Fibroblast of the conjunctiva (primary cell): ENCODE data around the gene CMPK1.
A peak's percentile ranks its signal among the peaks of the same experiment; 100 is the strongest.

Experiments
- DNase-seq: peaks from one replicate; pipeline ENCODE4 v3.0.0-alpha.2; 2010; ENCODE audit warnings: low read depth

CMPK1 gene

DNA sequence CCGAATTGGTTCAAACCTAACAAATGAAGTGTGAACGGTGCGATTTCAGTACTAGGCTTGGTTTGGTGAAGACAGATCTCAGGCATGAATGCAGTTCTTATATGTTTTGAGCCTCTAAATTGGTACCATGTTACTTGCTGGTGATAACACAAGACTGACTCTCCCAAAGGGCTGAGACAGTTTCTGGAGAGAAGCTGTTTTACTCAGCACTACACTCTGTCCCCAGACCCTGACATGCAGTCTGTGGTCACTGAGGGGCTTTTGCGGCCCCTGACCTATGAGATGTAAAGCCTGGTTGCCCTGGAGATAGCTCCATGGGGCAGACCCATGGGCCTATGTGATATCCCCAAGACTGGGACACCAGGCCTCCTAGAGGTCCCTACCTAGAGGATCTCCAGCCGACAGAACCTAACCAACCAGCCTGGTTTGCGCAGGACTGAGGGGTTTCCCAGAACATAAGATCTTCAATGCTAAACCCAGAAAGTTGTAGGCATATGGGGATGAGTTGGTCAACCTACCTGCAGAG lies 63.1 kb downstream of the CMPK1 start:
- DNase-seq = no peak

DNA sequence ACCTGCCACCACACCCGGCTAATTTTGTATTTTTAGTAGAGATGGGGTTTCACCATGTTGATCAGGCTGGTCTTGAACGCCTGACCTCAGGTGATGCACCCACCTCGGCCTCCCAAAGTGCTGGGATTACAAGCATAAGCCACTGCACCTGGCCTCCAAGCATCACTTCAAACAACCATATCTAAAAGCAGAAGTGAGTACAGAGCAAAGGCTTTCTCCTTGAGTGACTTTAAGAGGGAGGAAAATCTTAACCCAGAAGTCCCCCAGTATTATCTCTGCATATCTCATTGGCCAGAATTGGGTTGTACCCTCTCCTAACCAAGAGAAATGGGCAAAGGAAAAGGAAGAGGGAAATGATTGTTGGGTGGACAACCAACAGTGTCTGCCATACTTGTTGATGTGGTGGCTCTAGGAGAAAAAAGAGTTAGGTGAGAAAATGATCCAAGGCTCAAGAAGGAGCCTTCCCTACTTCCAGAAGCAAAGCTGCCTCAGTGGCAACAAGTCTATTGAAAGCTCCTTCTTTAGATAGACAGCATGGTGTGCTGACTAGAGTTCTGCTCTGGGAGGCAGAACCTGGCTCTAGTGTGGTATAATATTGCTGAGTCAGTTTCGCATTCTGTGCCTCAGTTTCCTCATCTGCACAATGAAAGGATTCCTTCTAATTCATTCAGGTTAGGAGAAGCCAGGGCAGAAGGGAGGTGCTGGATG lies 65.7 kb downstream of the CMPK1 start:
- no peak for DNase-seq

DNA sequence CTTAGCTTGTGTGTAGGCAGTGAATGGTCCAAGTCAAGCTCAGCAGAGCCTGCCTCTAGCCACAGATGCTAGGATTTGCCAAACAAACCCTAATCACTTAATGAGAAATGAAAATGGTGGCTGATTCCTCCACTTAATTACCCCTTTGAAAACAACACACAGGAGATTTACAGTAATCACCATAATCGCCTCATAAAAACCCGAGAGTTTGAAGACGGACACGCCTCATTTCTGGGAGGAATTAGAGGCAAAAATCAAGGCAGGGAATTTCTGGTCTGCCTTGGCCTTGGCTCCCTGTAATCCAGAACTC lies 66.2 kb downstream of the CMPK1 start:
- DNase-seq = no peak

DNA sequence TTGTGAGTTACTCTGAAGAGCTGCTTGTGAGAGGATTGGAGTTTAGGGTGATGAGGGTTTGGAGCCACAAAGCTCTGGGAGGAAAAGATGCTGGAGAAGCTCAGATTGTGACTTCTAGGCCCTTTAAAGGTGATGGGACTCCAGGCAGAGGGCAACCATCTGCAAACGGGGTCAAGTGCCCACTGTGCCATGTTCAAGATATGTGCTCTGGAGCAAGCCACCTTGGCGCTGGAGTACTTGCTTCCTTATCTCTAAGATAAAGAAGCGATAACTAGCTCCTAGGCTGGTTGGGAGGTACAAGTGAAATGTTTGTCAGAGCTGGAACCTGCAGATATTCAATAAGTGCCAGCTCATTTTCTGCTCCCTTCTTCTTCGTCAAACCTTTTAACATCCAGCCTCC lies 68.2 kb downstream of the CMPK1 start:
- no peak for DNase-seq

DNA sequence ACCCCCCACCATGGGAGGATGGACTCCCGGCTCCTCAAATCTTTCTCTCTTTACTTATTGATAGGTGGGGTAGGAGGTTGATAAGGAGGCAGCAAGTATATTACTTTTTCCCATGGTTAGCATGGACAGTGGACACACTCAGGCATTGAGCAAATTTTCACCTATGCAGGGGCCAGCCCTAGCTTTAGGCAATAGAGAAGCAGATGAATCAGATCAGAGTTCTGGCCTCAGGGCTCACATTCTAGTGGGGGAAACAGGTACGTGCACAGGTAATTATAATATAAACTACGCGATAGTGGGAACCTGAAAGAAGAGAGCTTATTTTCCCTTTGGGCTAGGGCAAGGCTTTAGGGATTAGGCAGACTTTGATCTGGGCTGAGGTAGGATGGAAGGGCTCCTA lies 69.0 kb downstream of the CMPK1 start:
- DNase-seq = no peak

DNA sequence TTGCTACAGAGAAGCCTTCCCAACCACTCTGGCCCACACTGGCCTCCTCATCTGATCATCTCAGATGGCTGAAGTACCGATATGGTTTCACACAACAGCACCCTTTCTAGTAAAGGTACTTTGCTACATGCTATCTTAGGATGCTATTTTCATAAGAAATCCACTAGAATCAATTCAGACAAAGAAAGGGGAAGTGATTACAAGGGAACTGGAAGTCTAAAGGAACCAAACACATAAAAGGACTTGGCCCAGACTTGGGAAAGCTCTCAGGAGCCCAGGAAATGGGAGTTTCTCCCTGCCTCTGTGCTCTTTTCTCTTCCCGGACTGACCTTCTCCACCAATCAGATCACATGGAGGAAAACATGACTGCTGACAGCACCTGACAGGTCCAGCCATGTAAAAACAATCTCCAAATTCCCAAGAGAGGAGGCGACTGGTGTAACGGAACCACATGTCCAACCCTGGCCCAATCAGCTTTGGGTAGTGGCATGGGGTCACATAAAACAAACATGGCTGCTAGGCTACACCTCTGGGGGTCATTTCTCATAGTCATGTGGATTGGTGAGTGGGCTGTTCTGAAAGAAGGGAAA lies 69.8 kb downstream of the CMPK1 start:
- no peak for DNase-seq

DNA sequence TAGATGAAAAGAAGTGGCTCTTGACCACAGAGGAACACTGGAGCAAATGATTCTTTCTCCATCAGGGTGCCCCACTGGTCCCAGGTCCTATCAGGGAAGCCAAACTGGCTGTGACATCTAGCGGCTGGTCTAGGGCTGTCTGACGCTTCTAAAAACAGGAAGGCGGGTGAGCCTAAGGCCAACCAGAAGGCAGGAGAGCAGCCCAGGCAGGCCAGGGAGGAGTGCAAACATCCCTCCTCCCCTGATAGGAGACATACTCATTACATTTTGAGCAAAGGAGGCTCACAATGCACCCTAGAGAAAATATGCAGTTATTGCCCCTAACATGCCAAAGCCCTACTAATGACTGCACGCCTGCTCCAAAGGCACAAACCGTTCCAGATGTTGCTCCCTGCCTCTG lies 72.1 kb downstream of the CMPK1 start:
- no peak for DNase-seq

DNA sequence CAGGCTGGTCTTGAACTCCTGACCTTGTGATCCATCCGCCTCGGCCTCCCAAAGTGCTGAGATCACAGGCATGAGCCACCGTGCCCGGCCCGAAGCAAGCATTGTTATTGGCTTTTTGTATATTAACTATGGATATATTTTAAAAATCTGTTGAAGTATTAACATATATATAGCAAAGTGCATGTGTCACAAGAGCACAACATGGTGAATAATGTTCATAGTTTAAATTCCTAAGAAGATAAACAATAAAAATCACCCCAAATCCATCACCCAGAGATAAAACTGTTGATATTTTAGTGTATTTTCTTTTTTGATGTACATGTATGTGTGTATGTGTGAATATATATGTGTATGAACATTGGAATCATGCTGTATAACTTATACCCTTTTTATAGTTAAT lies 73.4 kb downstream of the CMPK1 start:
- DNase-seq = no peak

DNA sequence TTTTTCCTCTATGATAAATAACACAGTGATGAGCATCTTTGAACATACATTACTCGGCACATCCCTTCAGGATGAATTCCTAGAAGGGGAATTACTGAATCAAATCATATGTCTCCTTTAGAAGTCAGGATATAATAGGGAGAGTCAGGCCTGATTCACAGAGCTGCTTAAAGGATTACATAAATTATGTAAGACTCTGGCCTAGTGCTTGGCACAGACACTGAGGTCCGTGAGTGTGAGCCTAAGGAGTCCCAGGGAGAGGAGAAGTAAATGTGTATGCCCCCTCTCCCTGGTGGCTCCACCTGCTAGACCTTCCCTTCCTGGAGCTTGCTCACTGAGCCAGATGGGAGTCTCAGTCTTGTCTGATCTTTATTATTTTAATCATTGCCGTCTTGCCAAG lies 73.9 kb downstream of the CMPK1 start:
- DNase-seq = no peak

DNA sequence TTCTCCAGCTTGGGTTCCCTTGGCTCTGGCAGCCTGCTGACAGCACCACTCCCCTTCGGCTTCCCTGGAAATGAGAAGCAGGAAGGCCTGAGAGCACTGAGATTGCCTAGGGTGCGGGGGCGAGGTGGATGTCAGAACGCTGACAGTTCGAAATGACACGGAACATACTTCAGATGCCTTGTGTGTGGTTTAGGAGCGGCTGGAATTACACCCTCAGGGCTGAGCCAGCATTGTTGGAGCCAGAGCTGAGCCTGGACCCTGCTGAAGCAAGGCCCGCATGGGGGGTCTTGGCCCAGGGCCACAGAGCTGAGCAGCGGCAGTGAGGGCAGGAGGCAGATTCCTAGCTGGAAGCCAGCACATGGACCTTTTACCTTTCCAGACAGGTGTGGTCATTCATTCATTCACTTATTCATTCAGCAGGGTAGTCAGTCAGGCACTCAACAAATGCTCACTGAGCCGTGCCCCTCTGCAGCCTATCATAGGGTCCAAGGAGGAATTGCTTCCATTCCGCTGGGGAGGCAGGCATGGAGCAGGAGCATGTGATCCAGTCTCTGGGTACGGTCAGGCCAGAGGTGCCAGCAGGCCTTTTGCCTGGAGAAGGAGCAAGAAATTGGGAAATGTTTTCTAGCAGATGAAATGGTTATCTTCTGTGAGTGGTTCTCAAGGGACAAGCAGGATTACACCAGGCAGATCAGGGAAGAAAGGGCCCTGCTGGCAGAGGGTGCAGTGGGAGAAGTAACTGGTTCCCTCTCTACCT lies 75.9 kb downstream of the CMPK1 start:
- peak; percentile 22 for DNase-seq

DNA sequence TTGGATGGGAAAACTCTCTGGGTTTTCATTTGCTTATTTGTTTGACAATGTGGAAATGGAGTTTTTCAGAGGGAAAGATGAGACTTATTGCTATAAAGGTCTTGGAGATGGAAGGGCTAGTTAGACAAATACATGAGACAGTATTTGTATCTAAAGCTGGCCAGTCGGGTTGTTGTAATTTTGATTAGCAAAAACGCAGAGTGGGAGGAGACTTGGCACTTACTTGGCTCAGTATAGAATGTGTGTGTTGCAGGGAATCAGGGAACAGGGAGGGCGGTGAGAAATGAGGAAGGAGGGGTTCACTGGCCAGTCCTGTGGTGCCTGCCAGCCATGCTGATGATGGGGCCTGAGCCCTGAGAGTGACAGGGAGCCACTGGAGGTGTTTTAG lies 76.5 kb downstream of the CMPK1 start:
- DNase-seq = no peak

DNA sequence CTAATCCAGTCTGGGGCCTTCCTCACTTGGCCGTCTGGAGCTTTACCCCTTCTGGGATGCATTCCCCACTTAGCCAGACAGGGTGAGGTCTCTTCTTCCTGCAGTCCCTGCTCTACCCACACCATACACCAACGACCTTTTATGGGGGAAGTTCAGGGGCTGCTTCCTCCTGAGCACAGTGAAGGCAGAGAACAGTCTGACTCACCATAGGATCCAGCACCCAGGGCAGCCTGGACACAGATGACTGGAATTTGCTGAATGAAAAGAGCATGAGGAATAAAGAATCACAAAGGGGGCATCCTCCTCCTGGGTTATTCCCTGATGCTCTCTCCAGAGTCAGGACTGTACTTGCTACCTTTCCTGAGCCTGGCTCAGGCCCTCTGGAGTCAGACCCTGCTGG lies 77.8 kb downstream of the CMPK1 start:
- no peak for DNase-seq

DNA sequence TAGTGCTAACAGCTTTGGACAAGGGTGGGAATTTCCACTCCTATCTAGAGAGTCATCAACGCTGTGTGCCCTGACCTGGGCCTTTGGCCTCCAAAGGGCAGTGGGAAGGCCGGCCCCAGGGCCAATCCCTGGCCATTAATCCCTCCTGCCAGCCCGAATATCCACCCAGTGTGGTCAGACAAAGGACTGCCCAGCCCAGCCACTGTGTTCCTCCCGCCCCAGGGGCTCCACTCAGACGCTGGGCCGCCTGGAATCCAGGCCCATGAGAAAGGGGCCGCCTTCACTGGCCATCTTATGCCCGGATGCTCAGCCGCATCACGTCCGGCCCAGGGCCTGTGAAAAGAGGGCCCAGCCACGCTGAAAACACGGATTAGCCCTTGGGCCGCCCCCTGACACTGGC lies 78.8 kb downstream of the CMPK1 start:
- DNase-seq = no peak

DNA sequence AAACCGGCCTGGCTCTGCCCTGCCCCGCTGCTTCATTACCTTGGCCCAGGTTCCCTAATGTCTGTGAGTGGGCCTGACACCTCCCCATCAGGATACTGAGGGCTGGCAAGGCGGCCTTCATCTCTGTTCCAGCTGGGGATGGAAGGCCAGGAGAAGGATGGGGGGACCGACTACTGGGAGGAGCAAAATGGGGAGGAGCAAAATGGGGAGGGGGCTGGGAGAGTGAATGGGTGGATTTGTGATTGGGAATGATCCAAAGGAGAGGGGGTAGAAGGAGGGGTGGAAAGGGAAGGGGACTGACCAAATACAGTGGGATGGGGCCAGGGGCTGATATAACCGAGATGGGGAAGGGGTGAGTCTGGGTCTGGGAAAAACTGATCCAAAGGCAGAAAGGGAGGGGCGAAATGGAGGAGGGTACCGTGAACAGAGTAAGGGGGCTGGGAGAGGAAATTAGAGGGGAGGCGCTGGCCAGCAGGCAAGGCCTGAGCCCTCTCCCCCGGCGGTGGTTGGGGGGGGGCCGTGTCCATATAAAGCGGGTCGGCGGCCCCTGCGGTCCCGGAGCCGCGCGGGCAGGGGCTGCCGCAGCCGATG lies 82.2 kb downstream of the CMPK1 start, which contains the start of gene FOXE3:
TSS of gene FOXE3 (plus strand) at position 558 of the 591 bp plus-strand sequence. CDS start at position 589, 31 bp downstream.
- no peak for DNase-seq

DNA sequence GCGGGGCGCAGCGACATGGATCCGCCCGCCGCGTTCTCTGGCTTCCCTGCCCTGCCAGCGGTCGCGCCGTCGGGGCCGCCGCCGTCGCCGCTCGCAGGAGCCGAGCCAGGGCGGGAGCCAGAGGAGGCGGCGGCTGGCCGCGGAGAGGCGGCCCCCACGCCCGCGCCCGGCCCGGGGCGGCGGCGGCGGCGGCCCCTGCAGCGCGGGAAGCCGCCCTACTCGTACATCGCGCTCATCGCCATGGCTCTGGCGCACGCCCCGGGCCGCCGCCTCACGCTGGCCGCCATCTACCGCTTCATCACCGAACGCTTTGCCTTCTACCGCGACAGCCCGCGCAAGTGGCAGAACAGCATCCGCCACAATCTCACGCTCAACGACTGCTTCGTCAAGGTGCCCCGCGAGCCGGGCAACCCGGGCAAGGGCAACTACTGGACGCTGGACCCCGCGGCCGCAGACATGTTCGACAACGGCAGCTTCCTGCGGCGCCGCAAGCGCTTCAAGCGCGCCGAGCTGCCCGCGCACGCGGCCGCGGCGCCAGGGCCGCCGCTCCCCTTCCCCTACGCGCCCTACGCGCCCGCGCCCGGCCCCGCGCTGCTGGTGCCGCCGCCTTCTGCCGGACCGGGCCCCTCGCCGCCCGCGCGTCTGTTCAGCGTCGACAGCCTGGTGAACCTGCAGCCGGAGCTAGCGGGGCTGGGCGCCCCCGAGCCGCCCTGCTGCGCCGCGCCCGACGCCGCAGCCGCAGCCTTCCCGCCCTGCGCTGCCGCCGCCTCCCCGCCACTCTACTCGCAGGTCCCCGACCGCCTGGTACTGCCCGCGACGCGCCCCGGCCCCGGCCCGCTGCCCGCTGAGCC lies 83.0 kb downstream of the CMPK1 start:
- no peak for DNase-seq

DNA sequence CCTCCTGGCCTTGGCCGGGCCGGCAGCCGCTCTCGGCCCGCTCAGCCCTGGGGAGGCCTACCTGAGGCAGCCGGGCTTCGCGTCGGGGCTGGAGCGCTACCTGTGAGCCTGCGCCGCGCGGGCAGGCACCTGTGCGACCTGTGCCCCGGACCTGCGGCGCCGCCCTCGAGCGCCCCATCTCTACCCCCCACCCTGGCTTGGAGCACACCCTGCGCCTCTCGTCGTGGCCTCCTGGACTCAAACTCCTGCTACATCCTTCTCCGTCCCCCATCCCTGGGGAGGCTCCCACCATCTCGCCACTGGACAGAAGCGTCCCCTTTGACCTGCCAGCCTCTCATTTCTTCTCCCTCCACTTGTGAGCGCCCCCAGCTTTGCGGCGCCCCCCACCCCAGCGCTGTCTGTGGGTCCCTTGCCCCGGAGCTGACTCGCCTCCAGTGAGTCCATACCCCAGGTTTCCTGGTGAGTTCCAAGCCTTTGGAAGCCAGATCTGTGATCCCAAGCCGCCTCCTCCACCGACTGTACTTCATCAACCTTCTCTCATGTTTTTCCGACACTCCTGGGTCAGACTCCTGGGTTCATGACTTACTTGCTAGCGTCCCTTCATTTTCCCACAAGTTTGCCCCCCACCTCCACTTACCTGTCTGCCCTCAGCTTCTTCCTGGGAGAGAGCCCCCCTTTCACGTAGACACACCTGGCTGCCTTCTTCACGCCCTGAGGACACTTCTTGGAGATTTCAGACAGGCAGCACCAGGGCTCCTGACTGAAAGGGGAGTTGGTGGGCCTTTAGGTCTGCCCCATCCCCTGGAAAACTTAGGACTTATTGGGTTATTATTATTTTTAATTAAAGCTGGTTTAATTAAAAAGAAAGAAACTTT lies 83.8 kb downstream of the CMPK1 start:
- no peak for DNase-seq

DNA sequence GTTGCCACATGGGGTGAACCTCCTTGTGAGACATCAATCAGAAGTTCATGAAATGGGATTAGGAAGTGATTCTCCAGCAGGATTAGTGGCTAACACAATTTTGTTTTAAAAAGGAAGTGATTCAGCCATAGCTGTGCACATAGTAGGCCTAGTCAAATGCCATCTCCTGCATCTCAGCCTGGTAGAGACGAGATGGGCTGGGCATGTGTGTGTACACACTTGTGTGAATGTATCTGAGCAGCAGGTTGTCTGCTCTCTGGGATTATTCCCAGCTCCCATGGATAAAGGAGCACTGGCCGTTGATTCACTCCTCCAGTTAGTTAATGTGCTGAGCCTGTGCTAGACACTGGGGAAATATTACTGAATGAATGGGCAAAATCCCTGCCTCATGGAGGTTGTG lies 84.5 kb downstream of the CMPK1 start:
- DNase-seq = no peak

DNA sequence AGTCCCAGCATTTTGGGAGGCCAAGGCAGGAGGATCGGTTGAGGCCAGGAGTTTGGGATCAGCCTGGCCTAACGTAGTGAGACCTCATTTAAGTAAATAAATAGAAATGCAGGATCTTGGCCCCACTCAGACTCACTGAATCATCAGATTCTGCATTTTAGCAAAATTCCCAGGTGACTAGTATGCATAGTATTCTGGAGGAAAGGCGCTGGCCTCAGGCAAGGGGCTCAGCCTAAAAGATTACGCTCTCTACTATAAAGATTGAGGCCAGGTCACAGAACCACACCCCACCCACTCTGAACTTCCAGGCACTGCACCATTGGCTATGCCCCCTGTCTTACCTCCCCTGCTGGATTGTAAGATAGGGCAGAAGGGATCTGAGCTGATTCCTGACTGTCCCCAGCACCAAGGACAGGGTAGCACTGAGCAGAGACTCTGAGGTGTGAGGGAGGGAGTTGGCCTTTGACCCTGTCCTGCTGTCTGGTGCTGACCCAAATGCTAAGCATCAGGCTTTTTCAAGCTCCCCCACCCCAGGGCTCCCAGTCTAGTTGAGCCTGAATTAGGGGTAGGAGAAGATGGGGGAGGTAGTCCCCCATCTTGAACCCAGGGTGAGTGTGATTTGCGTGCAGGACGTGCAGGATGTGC lies 85.2 kb downstream of the CMPK1 start:
- no peak for DNase-seq

DNA sequence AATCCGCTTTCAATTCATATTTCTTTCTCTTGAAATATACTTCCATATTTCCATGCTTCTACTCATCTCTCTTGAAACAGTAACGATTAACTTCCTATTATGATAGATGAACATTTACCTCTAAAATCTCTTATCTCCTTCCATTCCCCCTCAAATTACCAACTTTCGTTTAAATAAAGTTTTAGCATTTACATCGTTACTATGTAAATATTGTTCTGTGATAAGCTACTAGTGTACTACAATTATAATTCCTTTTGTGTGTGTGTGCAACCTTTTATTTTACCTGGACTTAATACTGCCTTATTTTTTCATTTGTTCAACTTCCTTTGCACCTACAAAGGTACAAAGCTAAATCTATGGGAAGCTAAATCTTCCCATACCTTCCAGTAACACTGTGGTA lies 87.0 kb downstream of the CMPK1 start:
- DNase-seq = no peak

DNA sequence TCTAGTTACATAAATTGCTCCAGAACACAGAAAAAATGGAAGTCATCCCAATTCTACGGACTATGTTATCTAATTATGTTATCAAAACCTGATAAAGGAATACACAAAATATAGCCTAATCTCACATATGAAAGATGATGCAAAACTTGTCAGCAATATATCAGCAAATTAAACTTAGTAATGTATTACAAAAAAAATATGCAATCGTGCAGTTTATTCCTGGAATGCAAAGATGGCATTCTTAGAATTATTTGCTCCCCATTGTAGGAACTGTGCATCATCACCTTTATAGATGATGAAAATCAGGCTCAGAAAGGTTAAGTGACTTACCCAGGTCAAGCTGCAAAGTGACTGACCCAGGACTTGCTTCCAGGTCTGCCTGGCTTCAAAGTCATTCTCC lies 90.3 kb downstream of the CMPK1 start:
- no peak for DNase-seq
